HEK293 (cell line): ENCODE measurements around the gene SAV1.
"Not testable (repeated sequence)": the region's sequence is repeated elsewhere in the genome, so short reads cannot be mapped to it uniquely, and the experiment has no call there.

Experiments used
- CTCF ChIA-PET: fragments of 350-600 bp; formaldehyde crosslinking; extraction: SDS; loops from one replicate; lab custom pipeline; 2021; ENCODE audit warnings: antibody characterized with exemption; lab: Yijun Ruan, JAX
- POLR2A ChIA-PET: fragments of 300-600 bp; formaldehyde crosslinking; extraction: SDS; loops from one replicate; lab custom pipeline; 2020; ENCODE audit warnings: antibody characterized with exemption, inconsistent platforms; lab: Yijun Ruan, JAX
- H3K27ac ChIP-seq: fragments of 200-500 bp; sonication (Bioruptor generic); 2 replicates; pipeline ENCODE4 v1.5.1; 2014; ENCODE audit warnings: low read depth, low read length, control low read depth, inconsistent platforms; ENCODE audit errors: extremely low read depth
- H3K36me3 ChIP-seq, 2 experiments: fragments of 200-500 bp in 1 of 2; sonication (Bioruptor generic) in 1 of 2; 1 replicate in 1 of 2; 2 replicates in 1 of 2; pipeline ENCODE4 v1.5.1; 2014 to 2017; ENCODE audit warnings: inconsistent platforms in 2 of 2, low read length in 2 of 2; ENCODE audit not compliant: control insufficient read depth in 2 of 2, insufficient read depth in 1 of 2
- H3K4me1 ChIP-seq: fragments of 200-500 bp; sonication (Bioruptor generic); 2 replicates; pipeline ENCODE4 v1.5.1; 2014; ENCODE audit warnings: mild to moderate bottlenecking, low read length, inconsistent platforms; ENCODE audit not compliant: control insufficient read depth, insufficient read depth
- H3K4me3 ChIP-seq: 2 replicates; pipeline ENCODE4 v1.5.1; 2011; ENCODE audit warnings: low read depth, mild to moderate bottlenecking, control low read depth, low read length, moderate library complexity
- H3K9me3 ChIP-seq: fragments of 200-500 bp; sonication (Bioruptor generic); 2 replicates; pipeline ENCODE4 v1.5.1; 2014; ENCODE audit warnings: low read depth, low read length, inconsistent platforms; ENCODE audit not compliant: control insufficient read depth, insufficient read depth
- EGR2 ChIP-seq: fragments of 450-650 bp; formaldehyde crosslinking; IDR thresholded peaks from 2 replicates; pipeline ENCODE4 v1.5.1; 2016; ENCODE audit warnings: low read depth, missing biosample characterization, missing genetic modification characterization
- HIC1 ChIP-seq: fragments of 450-650 bp; formaldehyde crosslinking; IDR thresholded peaks from 2 replicates; pipeline ENCODE4 v1.5.1; 2016; ENCODE audit warnings: missing biosample characterization, missing genetic modification characterization
- PRDM6 ChIP-seq: fragments of 450-650 bp; formaldehyde crosslinking; IDR thresholded peaks from 2 replicates; pipeline ENCODE4 v1.5.1; 2017; ENCODE audit warnings: missing biosample characterization, missing genetic modification characterization
- ZBTB26 ChIP-seq: fragments of 450-650 bp; formaldehyde crosslinking; optimal IDR thresholded peaks from 2 replicates; pipeline ENCODE3; 2016; ENCODE audit warnings: missing biosample characterization, mild to moderate bottlenecking, missing genetic modification characterization
- ZNF169 ChIP-seq: fragments of 450-650 bp; formaldehyde crosslinking; IDR thresholded peaks from 2 replicates; pipeline ENCODE4 v1.5.1; 2016; ENCODE audit warnings: missing biosample characterization, missing genetic modification characterization
- ZNF202 ChIP-seq: fragments of 450-650 bp; formaldehyde crosslinking; IDR thresholded peaks from 2 replicates; pipeline ENCODE4 v1.5.1; 2016; ENCODE audit warnings: missing biosample characterization, missing genetic modification characterization, borderline replicate concordance
- ZNF24 ChIP-seq: fragments of 450-650 bp; formaldehyde crosslinking; IDR thresholded peaks from 2 replicates; pipeline ENCODE4 v1.5.1; 2016; ENCODE audit warnings: missing biosample characterization, missing genetic modification characterization
- ZNF341 ChIP-seq: fragments of 450-650 bp; formaldehyde crosslinking; IDR thresholded peaks from 2 replicates; pipeline ENCODE4; 2016; ENCODE audit warnings: low read depth, missing biosample characterization, missing genetic modification characterization
- ZNF366 ChIP-seq: fragments of 450-650 bp; formaldehyde crosslinking; conservative IDR thresholded peaks from 2 replicates; pipeline ENCODE4 v1.5.1; 2016; ENCODE audit warnings: missing biosample characterization, missing genetic modification characterization
- ZNF501 ChIP-seq: fragments of 450-650 bp; formaldehyde crosslinking; IDR thresholded peaks from 2 replicates; pipeline ENCODE4 v1.5.1; 2016; ENCODE audit warnings: missing biosample characterization, missing genetic modification characterization
- ZNF629 ChIP-seq: fragments of 450-650 bp; formaldehyde crosslinking; IDR thresholded peaks from 2 replicates; pipeline ENCODE4 v1.5.1; 2017; ENCODE audit warnings: missing biosample characterization, missing genetic modification characterization
- ZNF670 ChIP-seq: fragments of 450-650 bp; formaldehyde crosslinking; IDR thresholded peaks from 2 replicates; pipeline ENCODE4 v1.5.1; 2016; ENCODE audit warnings: missing biosample characterization, missing genetic modification characterization, low read depth
- ZNF707 ChIP-seq: fragments of 450-650 bp; formaldehyde crosslinking; IDR thresholded peaks from 2 replicates; pipeline ENCODE4 v1.5.1; 2016; ENCODE audit warnings: missing biosample characterization, missing genetic modification characterization
- ZNF768 ChIP-seq: fragments of 450-650 bp; formaldehyde crosslinking; IDR thresholded peaks from 2 replicates; pipeline ENCODE4 v1.5.1; 2018; ENCODE audit warnings: missing biosample characterization, mild to moderate bottlenecking, missing genetic modification characterization
- ZSCAN18 ChIP-seq: fragments of 450-650 bp; formaldehyde crosslinking; IDR thresholded peaks from 2 replicates; pipeline ENCODE4 v1.5.1; 2016; ENCODE audit warnings: missing biosample characterization, missing genetic modification characterization

SAV1 gene

GRCh38 chr14:50633954-50634353, 34.2 kb downstream of the SAV1 start:
- H3K4me1 ChIP-seq = no peaks in the 10 kb centered on the region
- TF ChIP-seq HIC1 (tag by site-specific recombination) (no peak), ZNF24 (tag by site-specific recombination) (no peak), ZNF341 (no peak), ZSCAN18 (tag by site-specific recombination) (no peak), ZNF501 (tag by site-specific recombination) (no peak), EGR2 (tag by site-specific recombination) (no peak), ZBTB26 (tag by site-specific recombination) (no peak), ZNF366 (no peak), ZNF169 (no peak), ZNF202 (no peak), ZNF670 (tag by site-specific recombination) (no peak), ZNF768 (no peak)
- TF ChIP-seq, all 188 proteins: peak for 0
- Histone ChIP-seq H3K4me3 (no peak overlapping the region), H3K27ac (no peak overlapping the region), H3K36me3 (peaks cover 33 to 40% of the 10 kb centered on the region in 2 experiments), H3K9me3 (no peaks in the 10 kb centered on the region)
- ChIA-PET CTCF (interaction anchor here (0.6 kb wide), 2 partner anchors 65 to 280 kb away, joined by 3 to 4 read pairs; no protein-coding TSS in a partner anchor), POLR2A (no interaction called here)

GRCh38 chr14:50631408-50631821, 36.7 kb downstream of the SAV1 start:
- TF ChIP-seq ZNF707 (tag by site-specific recombination) (no peak), PRDM6 (peak; percentile 57; the same call in 1 of the 2 replicates), ZNF629 (no peak)
- peaks cover 27 to 38% of the 10 kb centered on the region in 2 experiments for H3K36me3 ChIP-seq
- H3K27ac ChIP-seq = no peak overlapping the region
- POLR2A ChIA-PET = interaction anchor here (0.6 kb wide), 1 partner anchor 111 kb away, joined by 7 read pairs; no protein-coding TSS in a partner anchor
- no peak overlapping the region for H3K4me3 ChIP-seq
- CTCF ChIA-PET = interaction anchor here (0.6 to 2.1 kb wide), 4 partner anchors 11 to 152 kb away, joined by 4 to 14 read pairs (median 7); no protein-coding TSS in a partner anchor
- no peaks in the 10 kb centered on the region for H3K4me1 ChIP-seq
- no peaks in the 10 kb centered on the region for H3K9me3 ChIP-seq

- H3K9me3 ChIP-seq, H3K27ac ChIP-seq, POLR2A ChIA-PET, H3K4me1 ChIP-seq, H3K4me3 ChIP-seq: not testable (repeated sequence)
- H3K36me3 ChIP-seq = peaks cover 7 to 11% of the 10 kb centered on the region in 2 experiments
- CTCF ChIA-PET = interaction anchor here (0.9 kb wide), 1 partner anchor 81 kb away, joined by 4 read pairs; no protein-coding TSS in a partner anchor
Measured at GRCh38 chr14:50624947-50625346, 43.2 kb downstream of the SAV1 start.
